ENCODE results near the gene MAPK8IP1.

The MAPK8IP1 gene

DNA sequence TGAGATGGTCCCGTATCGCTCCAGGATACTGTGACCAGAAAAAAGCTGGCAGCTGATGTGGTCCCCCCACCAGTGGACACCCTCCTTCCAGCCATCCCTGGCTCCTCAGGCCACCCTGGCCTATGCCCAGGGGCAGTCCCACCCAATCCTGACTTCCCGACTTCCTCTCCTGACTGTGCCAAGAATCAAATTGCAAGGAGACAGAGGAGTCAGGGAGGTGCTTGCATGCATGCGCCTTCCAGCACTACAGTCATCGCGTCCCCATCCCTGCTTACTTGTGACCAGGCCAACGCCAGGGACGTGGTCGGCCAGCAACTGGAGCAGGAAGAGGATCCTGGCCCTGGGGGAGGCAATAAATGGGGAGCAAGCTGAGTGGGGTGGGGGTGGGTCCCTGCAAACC is 25.2 kb downstream of the MAPK8IP1 start:
- DNase-seq, result no peak

DNA sequence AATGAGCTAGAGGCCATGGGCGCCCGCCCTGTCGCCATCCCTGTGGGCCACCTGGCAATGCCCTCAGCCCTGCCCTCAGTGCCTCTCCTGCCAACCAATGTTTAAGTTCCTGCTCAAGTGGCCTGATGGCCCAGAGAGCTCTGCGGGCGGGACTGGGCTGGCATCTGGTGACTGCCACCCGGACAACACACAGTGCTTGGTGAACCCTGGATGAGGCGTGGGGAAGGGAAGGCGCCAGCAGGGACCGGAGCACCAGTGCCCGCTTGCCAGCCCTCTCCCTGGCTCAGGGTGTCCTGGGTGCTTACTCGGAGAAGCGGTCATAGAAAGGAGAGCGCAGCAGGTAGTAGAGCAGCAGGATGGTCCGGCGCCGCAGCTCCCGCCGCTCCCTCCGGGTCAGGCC is 28.1 kb downstream of the MAPK8IP1 start:
- DNase-seq, result no peak

- DNase-seq, result no peak
Observed at GRCh38 chr11:45913942-45914635, 28.6 kb downstream of the MAPK8IP1 start.

DNA sequence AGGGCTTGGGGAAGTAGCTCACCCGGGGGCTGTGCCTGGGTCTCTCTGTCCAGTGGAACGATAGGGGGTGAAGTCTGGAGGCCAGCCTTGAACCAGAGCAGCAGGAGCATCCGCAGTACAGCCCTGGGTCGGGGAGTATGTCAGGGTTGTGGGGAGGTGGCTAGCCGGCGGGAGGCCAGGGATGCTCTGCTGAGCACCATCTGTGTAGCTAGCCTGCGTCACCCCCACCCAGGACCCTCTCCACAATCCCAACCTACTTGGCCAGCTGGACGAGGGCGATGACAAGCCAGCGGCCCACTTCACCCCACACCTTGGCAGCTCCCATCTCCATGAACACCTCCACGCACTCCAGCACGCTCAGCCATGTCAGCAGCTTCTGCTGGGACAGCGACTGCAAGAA is 30.0 kb downstream of the MAPK8IP1 start:
- DNase-seq, result no peak

GRCh38 chr11:45917286-45917622 is 31.8 kb downstream of the MAPK8IP1 start:
- DNase-seq, result no peak

DNA sequence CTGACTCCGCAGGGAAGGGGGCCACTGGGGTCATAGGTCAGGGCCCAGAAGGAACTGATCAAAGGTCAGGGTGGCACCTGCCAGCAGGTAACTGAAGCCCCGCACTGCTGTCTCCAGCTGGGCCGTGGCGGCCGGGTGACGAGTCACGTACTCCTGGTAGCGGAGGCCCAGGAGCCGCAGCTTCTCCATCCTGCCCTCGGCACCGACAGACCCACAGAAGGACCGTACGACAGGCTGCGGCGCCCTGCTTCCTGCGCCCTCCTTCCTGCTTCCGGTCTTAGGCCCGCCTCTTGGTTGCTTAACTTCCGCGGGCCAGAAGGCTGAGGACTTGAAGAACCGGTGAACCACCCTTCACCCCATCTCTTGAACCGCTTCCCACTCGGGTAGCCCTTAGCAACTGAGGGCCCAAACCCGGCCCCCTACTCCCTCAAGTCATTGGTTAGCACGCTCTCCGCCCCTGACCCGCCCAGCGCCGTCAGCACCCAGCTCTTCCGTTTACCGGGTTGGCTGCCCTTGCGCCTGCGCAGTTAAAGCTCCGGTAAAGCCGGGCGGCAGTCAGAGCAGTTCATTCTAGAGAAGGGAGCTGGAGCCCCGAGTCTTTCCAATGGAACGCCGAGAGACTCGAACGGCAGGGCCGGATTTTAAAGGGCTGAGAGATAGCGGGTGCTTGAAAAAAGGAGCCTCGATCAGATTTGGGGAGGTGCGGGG is 32.3 kb downstream of the MAPK8IP1 start, which contains the start of gene PEX16:
Gene PEX16 (minus strand): TSS at position 255 of the 708 bp plus-strand sequence. CDS start 66 bp downstream, at position 189.
- peak; percentile 95 to 97 for DNase-seq

DNA sequence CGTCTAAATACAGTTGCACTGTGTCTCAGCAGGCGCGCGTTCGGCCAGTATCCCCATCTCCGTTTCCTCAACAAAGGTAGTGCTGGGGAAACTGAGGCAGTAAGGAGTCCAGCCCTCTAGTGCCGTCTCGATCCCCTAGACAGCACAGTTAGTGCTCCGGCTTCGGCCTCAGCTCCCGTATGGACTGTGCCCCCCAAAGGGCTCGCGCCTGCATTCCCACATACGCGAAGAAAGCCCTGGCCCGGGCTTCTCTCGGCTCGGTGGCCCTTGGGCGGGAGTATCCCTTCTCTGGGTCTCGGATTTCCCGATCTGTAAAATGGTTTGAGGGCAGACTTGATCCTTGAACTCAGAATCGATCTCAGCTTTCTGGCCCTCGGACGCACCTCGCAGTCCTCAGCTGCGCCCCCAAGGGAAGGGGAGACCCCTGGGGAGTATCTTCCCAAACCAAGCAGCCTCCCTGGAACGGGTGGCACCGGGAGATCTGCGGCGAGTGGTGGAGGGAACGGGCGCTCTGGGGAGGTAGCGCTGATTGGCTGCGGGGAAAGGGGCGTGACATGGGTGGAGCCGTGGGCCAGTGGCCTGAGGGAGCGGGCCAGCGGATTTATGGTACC is 33.0 kb downstream of the MAPK8IP1 start:
- DNase-seq, result peak; percentile 58 to 83

- DNase-seq, result no peak
Observed at GRCh38 chr11:45918962-45919675, 33.7 kb downstream of the MAPK8IP1 start.

- DNase-seq, result no peak
Observed at GRCh38 chr11:45919806-45920530, 34.5 kb downstream of the MAPK8IP1 start.

DNA sequence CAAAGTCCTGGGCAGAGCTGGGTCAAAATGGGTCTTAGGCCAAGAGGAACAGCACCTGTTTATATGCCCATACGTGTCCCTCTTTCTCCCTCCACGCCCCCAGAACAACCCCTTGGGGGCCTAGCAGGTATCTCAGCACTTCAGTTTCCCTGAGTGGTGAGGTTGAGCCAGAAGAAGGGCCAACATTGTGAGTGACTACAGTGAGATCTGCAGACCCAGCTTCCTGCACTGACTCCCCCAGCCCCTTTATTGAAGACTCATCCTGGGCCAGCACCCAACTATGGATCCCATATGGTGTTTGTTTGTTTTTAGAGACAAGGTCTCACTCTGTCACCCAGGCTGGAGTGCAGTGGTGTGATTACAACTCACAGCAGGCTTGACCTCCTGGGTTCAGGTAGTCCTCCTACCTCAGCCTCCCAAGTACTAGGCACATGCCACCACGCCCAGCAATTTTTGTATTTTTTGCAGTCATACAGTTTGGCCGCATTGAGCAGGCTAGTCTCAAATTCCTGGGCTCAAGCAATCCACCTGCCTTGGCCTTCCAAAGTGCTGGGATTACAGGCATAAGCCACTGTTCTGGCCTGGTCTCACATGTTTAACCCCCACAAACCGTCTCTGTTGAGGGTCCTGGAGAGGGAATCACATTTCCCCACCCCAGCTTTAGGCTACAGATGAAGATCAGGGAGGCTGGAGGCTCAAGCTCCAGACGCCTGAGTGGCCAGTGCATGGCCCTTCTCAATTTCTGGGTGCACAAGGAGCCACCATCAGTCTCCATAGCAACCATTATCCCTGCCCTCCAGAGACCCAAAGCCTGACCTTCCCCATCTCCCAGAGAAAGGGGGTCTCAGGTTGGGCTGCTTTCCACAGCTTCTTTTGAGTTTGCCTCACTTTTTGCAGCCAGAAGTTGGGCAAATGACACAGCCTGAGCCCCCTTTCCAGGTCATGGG is 35.4 kb downstream of the MAPK8IP1 start:
- no peak for DNase-seq

DNA sequence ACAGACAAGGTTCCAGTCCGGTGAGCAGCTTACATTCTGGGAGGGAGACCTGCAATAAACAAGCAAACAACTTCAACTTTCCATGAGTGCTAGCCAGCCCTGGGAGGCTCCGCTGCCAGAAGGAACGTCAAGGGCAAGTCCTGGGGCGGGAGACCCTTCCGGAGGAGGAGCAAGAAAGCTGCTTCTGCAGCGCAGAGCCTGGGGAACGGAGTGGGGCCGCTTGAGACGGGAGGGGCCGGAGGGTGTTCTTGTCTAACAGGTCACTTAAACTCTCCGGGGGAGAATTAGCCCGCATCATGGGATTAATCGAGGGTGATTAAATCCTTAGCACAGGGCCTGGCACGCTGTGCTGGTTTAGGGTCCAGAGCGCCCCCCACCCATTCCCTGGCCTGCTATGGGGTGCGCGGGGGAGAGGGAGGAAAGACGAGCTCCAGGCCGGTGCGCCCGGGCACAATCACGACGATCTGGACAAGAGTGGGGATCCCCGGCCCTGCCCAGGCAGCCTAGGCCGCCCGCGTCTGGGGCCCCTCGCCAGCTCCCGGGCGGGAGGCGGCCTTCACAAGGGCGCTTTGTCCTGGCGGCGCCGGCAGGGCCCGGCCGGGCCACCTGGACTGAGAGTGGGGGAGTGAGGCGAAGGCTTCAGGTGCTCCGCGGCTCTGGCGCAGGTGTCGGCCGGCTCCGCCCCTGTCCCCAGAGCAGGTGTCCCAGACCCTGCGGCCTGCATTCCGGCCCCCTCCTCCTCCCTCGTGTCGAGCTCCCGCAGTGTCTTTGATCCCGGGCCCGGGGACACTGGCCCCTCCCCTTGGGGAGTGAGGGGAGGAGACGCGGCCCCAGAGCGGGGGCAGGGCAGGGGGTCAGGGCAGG is 36.3 kb downstream of the MAPK8IP1 start:
- DNase-seq, result no peak

DNA sequence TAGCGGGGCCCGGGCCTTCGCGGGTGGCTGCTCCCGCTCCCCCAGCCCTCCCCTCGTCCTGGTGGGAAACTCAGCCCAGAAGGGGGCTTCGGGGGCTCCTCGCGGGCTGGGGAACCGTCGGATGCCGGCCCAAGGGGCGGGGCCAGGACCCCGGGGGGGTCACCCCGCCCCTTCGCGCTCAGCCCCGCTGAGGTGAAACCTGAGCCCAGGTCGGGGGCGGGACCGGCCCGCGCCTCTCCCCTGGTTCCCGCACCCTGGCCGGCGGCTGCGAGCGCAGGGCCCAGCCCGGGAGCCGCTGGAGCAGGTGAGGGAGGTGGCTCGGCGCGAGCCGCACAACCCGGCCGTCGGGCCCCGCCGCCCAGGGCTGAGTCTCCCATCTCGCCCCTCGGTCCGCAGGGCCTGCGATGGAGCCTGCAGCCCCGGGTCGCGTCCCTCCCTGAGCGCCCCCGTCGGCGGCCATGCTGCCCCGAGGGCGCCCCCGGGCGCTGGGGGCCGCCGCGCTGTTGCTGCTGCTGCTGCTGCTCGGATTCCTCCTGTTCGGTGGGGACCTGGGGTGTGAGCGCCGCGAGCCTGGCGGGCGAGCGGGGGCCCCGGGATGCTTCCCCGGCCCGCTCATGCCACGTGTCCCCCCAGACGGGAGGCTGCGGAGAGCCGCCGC is 37.1 kb downstream of the MAPK8IP1 start, which contains the start of gene LARGE2:
Gene LARGE2 (plus strand): TSS at position 232 of the 658 bp plus-strand sequence. CDS start 227 bp downstream, at position 459.
- no peak for DNase-seq

GRCh38 chr11:45924036-45924915 is 38.8 kb downstream of the MAPK8IP1 start:
- no peak for DNase-seq

DNA sequence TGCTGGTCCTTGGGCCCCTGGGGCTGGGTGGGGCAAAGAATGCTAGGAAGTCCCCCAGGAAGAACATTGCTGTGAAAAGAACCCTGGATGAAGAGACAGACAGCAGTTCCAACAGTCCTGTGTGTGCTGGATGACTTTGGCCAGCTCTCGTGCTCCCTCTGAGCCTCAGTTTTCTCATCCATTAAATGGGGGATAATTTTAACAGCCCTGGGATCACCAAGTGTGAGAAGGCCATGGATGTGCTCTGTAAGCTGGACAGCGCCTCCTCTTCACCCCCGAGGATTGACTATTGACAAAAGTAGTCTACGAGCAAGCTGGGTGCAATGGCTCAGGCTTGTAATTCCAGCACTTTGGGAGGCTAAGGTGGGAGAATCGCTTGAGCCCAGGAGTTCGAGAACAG is 39.5 kb downstream of the MAPK8IP1 start:
- no peak for DNase-seq

GRCh38 chr11:45925550-45925949 is 40.1 kb downstream of the MAPK8IP1 start:
- no peak for DNase-seq

GRCh38 chr11:45926001-45926401 is 40.5 kb downstream of the MAPK8IP1 start:
- no peak for DNase-seq

- DNase-seq, result no peak
Observed at GRCh38 chr11:45926536-45927331, 41.3 kb downstream of the MAPK8IP1 start.

GRCh38 chr11:45927332-45927683 is 41.9 kb downstream of the MAPK8IP1 start:
- no peak for DNase-seq

Data from hippocampal formation (tissue), 2 donors.